HL-60/S4 treated with retinoic acid at 250 ng/mL for 4 days and 3 days (cell line): ENCODE results near the gene TPCN2.
"Not testable (repeated sequence)": the region's sequence is repeated elsewhere in the genome, so short reads cannot be mapped to it uniquely, and the experiment has no call there.

Experiments
- in situ Hi-C: fragments of 300-500 bp; cut with MboI; formaldehyde crosslinking; loops from 2 replicates; pipeline ENCODE4 v1.7.0; 2022; ENCODE audit warnings: low sequenced_read_pairs

The TPCN2 gene

GRCh38 chr11:69121621-69122325, 73.0 kb downstream of the TPCN2 start:
- in situ Hi-C loops = loop anchor here (25.0 kb wide), 1 partner anchor 766 kb away; no protein-coding TSS in a partner anchor

- in situ Hi-C loops = loop anchor here (25.0 kb wide), 1 partner anchor 765 kb away; no protein-coding TSS in a partner anchor
Observed at GRCh38 chr11:69122326-69122629, 73.5 kb downstream of the TPCN2 start.

GRCh38 chr11:69122630-69123431, 74.1 kb downstream of the TPCN2 start:
- in situ Hi-C loops = loop anchor here (25.0 kb wide), 1 partner anchor 764 kb away; no protein-coding TSS in a partner anchor

- in situ Hi-C loops = loop anchor here (25.0 kb wide), 1 partner anchor 763 kb away; no protein-coding TSS in a partner anchor
Observed at GRCh38 chr11:69123593-69124545, 75.1 kb downstream of the TPCN2 start.

- in situ Hi-C loops = no loop called here
Observed at GRCh38 chr11:69125861-69126260, 77.1 kb downstream of the TPCN2 start.

- in situ Hi-C loops = no loop called here
Observed at GRCh38 chr11:69126286-69126685, 77.6 kb downstream of the TPCN2 start.

- in situ Hi-C loops = no loop called here
Observed at GRCh38 chr11:69127081-69127850, 78.5 kb downstream of the TPCN2 start.

- in situ Hi-C loops = no loop called here
Observed at GRCh38 chr11:69127884-69128283, 79.2 kb downstream of the TPCN2 start.

GRCh38 chr11:69129053-69129452, 80.3 kb downstream of the TPCN2 start:
- in situ Hi-C loops = no loop called here

- in situ Hi-C loops = no loop called here
Observed at GRCh38 chr11:69129647-69130046, 80.9 kb downstream of the TPCN2 start.

- in situ Hi-C loops = no loop called here
Observed at GRCh38 chr11:69130654-69131053, 81.9 kb downstream of the TPCN2 start.

- in situ Hi-C loops = no loop called here
Observed at GRCh38 chr11:69131121-69131566, 82.4 kb downstream of the TPCN2 start.

GRCh38 chr11:69131644-69132300, 83.0 kb downstream of the TPCN2 start:
- in situ Hi-C loops = no loop called here

- in situ Hi-C loops = no loop called here
Observed at GRCh38 chr11:69132301-69132670, 83.6 kb downstream of the TPCN2 start.

- in situ Hi-C loops = no loop called here
Observed at GRCh38 chr11:69133251-69133650, 84.5 kb downstream of the TPCN2 start.

- in situ Hi-C loops = not testable (repeated sequence)
Observed at GRCh38 chr11:69134182-69134581, 85.5 kb downstream of the TPCN2 start.

GRCh38 chr11:69134957-69135356, 86.2 kb downstream of the TPCN2 start:
- in situ Hi-C loops = no loop called here

- in situ Hi-C loops = no loop called here
Observed at GRCh38 chr11:69135420-69136363, 87.0 kb downstream of the TPCN2 start.

- in situ Hi-C loops = no loop called here
Observed at GRCh38 chr11:69136471-69136870, 87.7 kb downstream of the TPCN2 start.
